HEK293 (cell line): Measurements from ENCODE around the gene CCSER1.

Experiments
- CTCF ChIA-PET: fragments of 350-600 bp; formaldehyde crosslinking; extraction: SDS; loops from one replicate; lab custom pipeline; 2021; ENCODE audit warnings: antibody characterized with exemption; lab: Yijun Ruan, JAX
- POLR2A ChIA-PET: fragments of 300-600 bp; formaldehyde crosslinking; extraction: SDS; loops from one replicate; lab custom pipeline; 2020; ENCODE audit warnings: antibody characterized with exemption, inconsistent platforms; lab: Yijun Ruan, JAX
- H3K27ac ChIP-seq: fragments of 200-500 bp; sonication (Bioruptor generic); 2 replicates; pipeline ENCODE4 v1.5.1; 2014; ENCODE audit warnings: low read depth, low read length, control low read depth, inconsistent platforms; ENCODE audit errors: extremely low read depth
- H3K36me3 ChIP-seq, 2 experiments: fragments of 200-500 bp in 1 of 2; sonication (Bioruptor generic) in 1 of 2; 1 replicate in 1 of 2; 2 replicates in 1 of 2; pipeline ENCODE4 v1.5.1; 2014 to 2017; ENCODE audit warnings: inconsistent platforms in 2 of 2, low read length in 2 of 2; ENCODE audit not compliant: control insufficient read depth in 2 of 2, insufficient read depth in 1 of 2
- H3K4me1 ChIP-seq: fragments of 200-500 bp; sonication (Bioruptor generic); 2 replicates; pipeline ENCODE4 v1.5.1; 2014; ENCODE audit warnings: mild to moderate bottlenecking, low read length, inconsistent platforms; ENCODE audit not compliant: control insufficient read depth, insufficient read depth
- H3K4me3 ChIP-seq: 2 replicates; pipeline ENCODE4 v1.5.1; 2011; ENCODE audit warnings: low read depth, mild to moderate bottlenecking, control low read depth, low read length, moderate library complexity
- H3K9me3 ChIP-seq: fragments of 200-500 bp; sonication (Bioruptor generic); 2 replicates; pipeline ENCODE4 v1.5.1; 2014; ENCODE audit warnings: low read depth, low read length, inconsistent platforms; ENCODE audit not compliant: control insufficient read depth, insufficient read depth
- ELK4 ChIP-seq: IDR thresholded peaks from 2 replicates; pipeline ENCODE4 v1.6.1; 2011; ENCODE audit warnings: mild to moderate bottlenecking, low read depth, low read length, borderline replicate concordance
- GLI4 ChIP-seq: fragments of 450-650 bp; formaldehyde crosslinking; IDR thresholded peaks from 2 replicates; pipeline ENCODE4 v1.5.1; 2016; ENCODE audit warnings: missing biosample characterization, missing genetic modification characterization
- SCRT2 ChIP-seq: fragments of 450-650 bp; formaldehyde crosslinking; IDR thresholded peaks from 2 replicates; pipeline ENCODE4 v1.5.1; 2016; ENCODE audit warnings: missing biosample characterization, missing genetic modification characterization
- ZBTB20 ChIP-seq: fragments of 450-650 bp; formaldehyde crosslinking; IDR thresholded peaks from 2 replicates; pipeline ENCODE4 v1.5.1; 2016; ENCODE audit warnings: missing biosample characterization, missing genetic modification characterization
- ZBTB49 ChIP-seq: fragments of 450-650 bp; formaldehyde crosslinking; IDR thresholded peaks from 2 replicates; pipeline ENCODE4 v1.5.1; 2016; ENCODE audit warnings: missing biosample characterization, missing genetic modification characterization, low read depth
- ZNF138 ChIP-seq: fragments of 450-650 bp; formaldehyde crosslinking; IDR thresholded peaks from 2 replicates; pipeline ENCODE4 v1.5.1; 2016; ENCODE audit warnings: missing biosample characterization, missing genetic modification characterization, borderline replicate concordance
- ZNF155 ChIP-seq: fragments of 450-650 bp; formaldehyde crosslinking; IDR thresholded peaks from 2 replicates; pipeline ENCODE4 v1.5.1; 2016; ENCODE audit warnings: missing biosample characterization, missing genetic modification characterization
- ZNF211 ChIP-seq: fragments of 450-650 bp; formaldehyde crosslinking; IDR thresholded peaks from 2 replicates; pipeline ENCODE4 v1.5.1; 2016; ENCODE audit warnings: low read depth, missing biosample characterization, missing genetic modification characterization
- ZNF501 ChIP-seq: fragments of 450-650 bp; formaldehyde crosslinking; IDR thresholded peaks from 2 replicates; pipeline ENCODE4 v1.5.1; 2016; ENCODE audit warnings: missing biosample characterization, missing genetic modification characterization
- ZNF530 ChIP-seq: fragments of 450-650 bp; formaldehyde crosslinking; IDR thresholded peaks from 2 replicates; pipeline ENCODE4 v1.5.1; 2016; ENCODE audit warnings: low read depth, missing biosample characterization, missing genetic modification characterization
- ZNF571 ChIP-seq: fragments of 450-650 bp; formaldehyde crosslinking; IDR thresholded peaks from 2 replicates; pipeline ENCODE4 v1.5.0; 2017; ENCODE audit warnings: missing biosample characterization, missing genetic modification characterization
- ZNF626 ChIP-seq: fragments of 450-650 bp; sonication (Bioruptor Pico); formaldehyde crosslinking; IDR thresholded peaks from 2 replicates; pipeline ENCODE4 v1.5.1; 2018; ENCODE audit warnings: missing biosample characterization, missing genetic modification characterization, inconsistent platforms
- ZNF639 ChIP-seq: fragments of 450-650 bp; formaldehyde crosslinking; IDR thresholded peaks from 2 replicates; pipeline ENCODE4 v1.5.1; 2016; ENCODE audit warnings: missing biosample characterization, missing genetic modification characterization
- ZNF830 ChIP-seq: fragments of 450-650 bp; IDR thresholded peaks from 2 replicates; pipeline ENCODE4 v1.5.0; 2018; ENCODE audit warnings: missing biosample characterization, missing genetic modification characterization, low read depth, mild to moderate bottlenecking, moderate library complexity
- ZNF843 ChIP-seq: fragments of 450-650 bp; formaldehyde crosslinking; IDR thresholded peaks from 2 replicates; pipeline ENCODE4 v1.5.1; 2016; ENCODE audit warnings: missing biosample characterization, missing genetic modification characterization
- TF ChIP-seq, protein P1 (sequence below): fragments of 450-650 bp; formaldehyde crosslinking; IDR thresholded peaks from 2 replicates; pipeline ENCODE4 v1.5.1; 2016; ENCODE audit warnings: missing biosample characterization, missing genetic modification characterization
- TF ChIP-seq, protein P2 (sequence below): fragments of 450-650 bp; formaldehyde crosslinking; IDR thresholded peaks from 2 replicates; pipeline ENCODE4 v1.5.1; 2017; ENCODE audit warnings: missing biosample characterization, missing genetic modification characterization
- TF ChIP-seq, protein P3 (sequence below): fragments of 450-650 bp; formaldehyde crosslinking; IDR thresholded peaks from 2 replicates; pipeline ENCODE4 v1.5.1; 2016; ENCODE audit warnings: missing biosample characterization, missing genetic modification characterization, low read depth

The CCSER1 gene

DNA sequence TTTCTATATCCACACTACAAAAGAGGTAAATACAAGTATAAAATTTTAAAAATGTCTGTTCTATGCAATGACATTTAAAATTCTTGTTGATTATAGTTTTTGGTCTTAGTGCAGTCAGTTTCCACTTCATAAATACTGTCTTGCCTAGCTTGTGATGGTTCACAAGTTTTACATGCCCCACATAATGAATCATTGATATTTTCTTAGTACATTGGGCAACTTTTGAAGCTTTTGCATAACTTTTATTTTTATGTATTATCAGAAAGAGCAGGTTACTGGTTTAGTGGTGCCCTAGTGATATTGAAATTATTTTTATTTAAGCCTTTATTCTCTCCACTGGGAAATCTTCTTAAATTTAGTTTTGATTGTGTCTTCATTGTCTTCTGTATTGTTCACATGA is 388.0 kb downstream of the CCSER1 start (continued):
- no peak for TF ChIP-seq ZNF571 (tag by site-specific recombination)

- Histone ChIP-seq H3K36me3 (no peaks in the 10 kb centered on the region), H3K9me3 (no peaks in the 10 kb centered on the region), H3K4me1 (no peaks in the 10 kb centered on the region), H3K4me3 (no peak overlapping the region)
- CTCF ChIA-PET: no interaction called here
- TF ChIP-seq ELK4 (no peak), ZNF138 (tag by site-specific recombination) (no peak), ZNF211 (tag by site-specific recombination) (no peak), ZNF530 (tag by site-specific recombination) (no peak), ZNF830 (tag by site-specific recombination) (no peak), ZNF501 (tag by site-specific recombination) (no peak), ZNF155 (tag by site-specific recombination) (no peak), ZBTB20 (tag by site-specific recombination) (no peak), ZNF639 (tag by site-specific recombination) (no peak), ZNF626 (no peak), SCRT2 (no peak), GLI4 (tag by site-specific recombination) (no peak), ZNF843 (tag by site-specific recombination) (no peak), ZBTB49 (tag by site-specific recombination) (no peak)
- TF ChIP-seq, protein P1, sequence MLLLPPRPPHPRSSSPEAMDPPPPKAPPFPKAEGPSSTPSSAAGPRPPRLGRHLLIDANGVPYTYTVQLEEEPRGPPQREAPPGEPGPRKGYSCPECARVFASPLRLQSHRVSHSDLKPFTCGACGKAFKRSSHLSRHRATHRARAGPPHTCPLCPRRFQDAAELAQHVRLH (tag by site-specific recombination): no peak
- TF ChIP-seq, protein P2, sequence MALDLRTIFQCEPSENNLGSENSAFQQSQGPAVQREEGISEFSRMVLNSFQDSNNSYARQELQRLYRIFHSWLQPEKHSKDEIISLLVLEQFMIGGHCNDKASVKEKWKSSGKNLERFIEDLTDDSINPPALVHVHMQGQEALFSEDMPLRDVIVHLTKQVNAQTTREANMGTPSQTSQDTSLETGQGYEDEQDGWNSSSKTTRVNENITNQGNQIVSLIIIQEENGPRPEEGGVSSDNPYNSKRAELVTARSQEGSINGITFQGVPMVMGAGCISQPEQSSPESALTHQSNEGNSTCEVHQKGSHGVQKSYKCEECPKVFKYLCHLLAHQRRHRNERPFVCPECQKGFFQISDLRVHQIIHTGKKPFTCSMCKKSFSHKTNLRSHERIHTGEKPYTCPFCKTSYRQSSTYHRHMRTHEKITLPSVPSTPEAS (tag by site-specific recombination): no peak
- TF ChIP-seq, protein P3, sequence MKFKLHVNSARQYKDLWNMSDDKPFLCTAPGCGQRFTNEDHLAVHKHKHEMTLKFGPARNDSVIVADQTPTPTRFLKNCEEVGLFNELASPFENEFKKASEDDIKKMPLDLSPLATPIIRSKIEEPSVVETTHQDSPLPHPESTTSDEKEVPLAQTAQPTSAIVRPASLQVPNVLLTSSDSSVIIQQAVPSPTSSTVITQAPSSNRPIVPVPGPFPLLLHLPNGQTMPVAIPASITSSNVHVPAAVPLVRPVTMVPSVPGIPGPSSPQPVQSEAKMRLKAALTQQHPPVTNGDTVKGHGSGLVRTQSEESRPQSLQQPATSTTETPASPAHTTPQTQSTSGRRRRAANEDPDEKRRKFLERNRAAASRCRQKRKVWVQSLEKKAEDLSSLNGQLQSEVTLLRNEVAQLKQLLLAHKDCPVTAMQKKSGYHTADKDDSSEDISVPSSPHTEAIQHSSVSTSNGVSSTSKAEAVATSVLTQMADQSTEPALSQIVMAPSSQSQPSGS: no peak
- TF ChIP-seq, all 188 proteins: peak for 0
- POLR2A ChIA-PET: no interaction called here
- no peak overlapping the region for H3K27ac ChIP-seq
Measured at GRCh38 chr4:90528551-90528950, 401.4 kb downstream of the CCSER1 start.
